ENCODE measurements around the gene FAM53B. TPM values are rescaled to one million over a fixed set of nuclear protein-coding genes. Genes with fewer than 3 reads are reported as not detected.

The FAM53B gene
- total and polyA plus RNA-seq, 4 experiments from 2014 or later = 7.3 to 60.7 (median 49.9) TPM

- H3K27me3 Mint-ChIP-seq = no peaks in the 10 kb centered on the region
- CTCF ChIA-PET (ENCODE audit: partially characterized antibody) = interaction anchor here (0.6 kb wide), 1 partner anchor 17 kb away, joined by 5 read pairs; no protein-coding TSS in a partner anchor
- H3K9me3 Mint-ChIP-seq = no peaks in the 10 kb centered on the region
- Histone ChIP-seq H3K9me3 (ENCODE audit: control insufficient read depth in 1 of 2, low read length in 2 of 2) (no peaks in the 10 kb centered on the region), H3K27me3 (ENCODE audit: insufficient read depth, low read length) (no peaks in the 10 kb centered on the region), H3K27ac (ENCODE audit: low read depth, low read length) (no peak overlapping the region), H3K36me3 (ENCODE audit: insufficient read depth, low read length) (no peaks in the 10 kb centered on the region), H3K4me1 (ENCODE audit: insufficient read depth, low read length) (no peaks in the 10 kb centered on the region), H3K4me3 (ENCODE audit: low read length in 2 of 2) (no peak overlapping the region)
- H3K36me3 Mint-ChIP-seq = peaks cover 0 to 3% of the 10 kb centered on the region in 2 donors
- intact Hi-C loops (cut with micrococcal nuclease) = no loop called here
- H3K27ac Mint-ChIP-seq = no peak overlapping the region
- H3K4me3 Mint-ChIP-seq = no peak overlapping the region
- DNase-seq = no peak
- POLR2A ChIA-PET (ENCODE audit: partially characterized antibody) = no interaction called here
- H3K4me1 Mint-ChIP-seq = no peaks in the 10 kb centered on the region
These were observed 174.3 kb downstream of the FAM53B start for GRCh38 chr10:124569623-124570470.

Other genes starting within 250 kb of the FAM53B start
- gene EEF1AKMT2, start 47.5 kb upstream of the FAM53B start, total RNA-seq = 10 to 100 TPM; 20.0 to 24.2 TPM
- gene EEF1AKMT2, start 47.5 kb upstream of the FAM53B start, polyA plus RNA-seq = 10 to 100 TPM; 18.2 to 31.1 TPM
- gene ABRAXAS2, start 57.4 kb upstream of the FAM53B start, total RNA-seq = 10 to 100 TPM; 14.4 to 15.0 TPM
- gene ABRAXAS2, start 57.4 kb upstream of the FAM53B start, polyA plus RNA-seq = 10 to 100 TPM in 1 of 2 donors, 1 to 10 TPM in 1; 9.0 to 12.7 TPM
- gene ZRANB1, start 197.7 kb upstream of the FAM53B start, total RNA-seq = 10 to 100 TPM; 23.6 to 23.8 TPM
- gene ZRANB1, start 197.7 kb upstream of the FAM53B start, polyA plus RNA-seq = 1 to 10 TPM; 6.2 to 9.2 TPM

All from CD4-positive, alpha-beta memory T cell (primary cell).